Brain microvascular endothelial cell (primary cell): ENCODE data around the gene LAMTOR4.

Source experiments
- DNase-seq: peaks from one replicate; pipeline ENCODE4 v3.0.0-alpha.2; 2020
- H3K27ac ChIP-seq: fragments of 250-450 bp; sonication (Bioruptor Pico); 2 replicates; pipeline ENCODE4 v1.5.1; 2020; ENCODE audit warnings: mild to moderate bottlenecking, moderate library complexity
- H3K27me3 ChIP-seq: fragments of 250-450 bp; sonication (Bioruptor Pico); replicated peaks from 2 replicates; pipeline ENCODE4 v1.5.1; 2020; ENCODE audit warnings: mild to moderate bottlenecking
- H3K36me3 ChIP-seq: fragments of 250-450 bp; sonication (Bioruptor Pico); replicated peaks from 2 replicates; pipeline ENCODE4 v1.5.1; 2020; ENCODE audit warnings: mild to moderate bottlenecking
- H3K4me3 ChIP-seq: 2 replicates; pipeline ENCODE4 v1.5.1; 2011; ENCODE audit warnings: low read depth, mild to moderate bottlenecking, control low read depth, low read length, moderate library complexity
- in situ Hi-C: cut with HindIII; loops from 2 replicates; pipeline ENCODE4 v1.10.0; 2017; ENCODE audit warnings: low sequenced_read_pairs, low pct_ligation_motif_present
- TF ChIP-seq, protein P1 (sequence below): IDR thresholded peaks from 2 replicates; pipeline ENCODE4 v1.5.1; 2011; ENCODE audit warnings: low read depth, mild to moderate bottlenecking, moderate library complexity, low read length, control low read depth, inconsistent platforms; ENCODE audit errors: missing control alignments

Gene LAMTOR4

GRCh38 chr7:100171840-100172239 lies 23.1 kb downstream of the LAMTOR4 start:
- peaks cover 4% of the 10 kb centered on the region for H3K27me3 ChIP-seq
- no peak overlapping the region for H3K4me3 ChIP-seq
- DNase-seq = no peak
- H3K27ac ChIP-seq = no peak overlapping the region
- in situ Hi-C loops = no loop called here
- TF ChIP-seq, protein P1, sequence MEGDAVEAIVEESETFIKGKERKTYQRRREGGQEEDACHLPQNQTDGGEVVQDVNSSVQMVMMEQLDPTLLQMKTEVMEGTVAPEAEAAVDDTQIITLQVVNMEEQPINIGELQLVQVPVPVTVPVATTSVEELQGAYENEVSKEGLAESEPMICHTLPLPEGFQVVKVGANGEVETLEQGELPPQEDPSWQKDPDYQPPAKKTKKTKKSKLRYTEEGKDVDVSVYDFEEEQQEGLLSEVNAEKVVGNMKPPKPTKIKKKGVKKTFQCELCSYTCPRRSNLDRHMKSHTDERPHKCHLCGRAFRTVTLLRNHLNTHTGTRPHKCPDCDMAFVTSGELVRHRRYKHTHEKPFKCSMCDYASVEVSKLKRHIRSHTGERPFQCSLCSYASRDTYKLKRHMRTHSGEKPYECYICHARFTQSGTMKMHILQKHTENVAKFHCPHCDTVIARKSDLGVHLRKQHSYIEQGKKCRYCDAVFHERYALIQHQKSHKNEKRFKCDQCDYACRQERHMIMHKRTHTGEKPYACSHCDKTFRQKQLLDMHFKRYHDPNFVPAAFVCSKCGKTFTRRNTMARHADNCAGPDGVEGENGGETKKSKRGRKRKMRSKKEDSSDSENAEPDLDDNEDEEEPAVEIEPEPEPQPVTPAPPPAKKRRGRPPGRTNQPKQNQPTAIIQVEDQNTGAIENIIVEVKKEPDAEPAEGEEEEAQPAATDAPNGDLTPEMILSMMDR = no peak
- no peaks in the 10 kb centered on the region for H3K36me3 ChIP-seq

DNA sequence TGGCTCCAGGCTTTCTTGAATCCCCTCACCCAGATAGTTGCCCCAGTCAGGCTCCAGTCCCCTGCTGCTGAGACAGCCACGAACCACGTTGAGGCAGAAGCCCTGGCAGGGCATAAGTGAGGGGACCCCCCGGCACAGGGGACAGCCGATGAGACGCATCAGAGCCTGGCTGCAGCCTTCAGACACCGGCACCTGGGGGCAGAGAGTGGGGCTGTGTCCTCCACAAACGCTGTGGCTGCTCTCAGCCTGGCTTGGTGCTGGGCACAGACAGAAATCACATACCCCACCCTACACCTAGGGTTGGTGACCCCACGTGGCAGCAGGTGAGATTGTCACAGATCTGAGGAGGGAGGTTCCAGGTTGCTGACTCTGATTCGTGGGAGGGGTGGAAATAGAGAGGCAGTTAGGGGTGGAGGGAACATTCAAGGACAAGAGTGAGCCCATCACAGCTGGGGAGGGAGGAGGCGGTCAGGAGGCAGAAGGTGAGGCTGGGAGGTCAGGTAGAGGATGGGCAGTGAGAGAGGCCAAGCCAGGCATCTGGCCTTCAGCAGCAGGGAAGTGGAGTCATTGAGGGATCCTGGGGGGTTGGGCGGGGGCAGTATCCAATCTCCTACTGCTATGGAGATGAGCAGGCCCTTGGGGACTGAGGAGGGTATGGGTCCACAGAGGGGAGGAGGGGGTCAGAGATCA lies 25.2 kb downstream of the LAMTOR4 start:
- no peak overlapping the region for H3K27ac ChIP-seq
- in situ Hi-C loops = no loop called here
- no peak for DNase-seq
- no peak overlapping the region for H3K4me3 ChIP-seq
- H3K36me3 ChIP-seq = no peaks in the 10 kb centered on the region
- TF ChIP-seq, protein P1 = no peak
- no peaks in the 10 kb centered on the region for H3K27me3 ChIP-seq

GRCh38 chr7:100174582-100174981 lies 25.9 kb downstream of the LAMTOR4 start:
- Histone ChIP-seq H3K36me3 (no peaks in the 10 kb centered on the region), H3K27me3 (no peaks in the 10 kb centered on the region), H3K27ac (no peak overlapping the region), H3K4me3 (no peak overlapping the region)
- in situ Hi-C loops = no loop called here
- TF ChIP-seq, protein P1 = no peak
- DNase-seq = no peak

DNA sequence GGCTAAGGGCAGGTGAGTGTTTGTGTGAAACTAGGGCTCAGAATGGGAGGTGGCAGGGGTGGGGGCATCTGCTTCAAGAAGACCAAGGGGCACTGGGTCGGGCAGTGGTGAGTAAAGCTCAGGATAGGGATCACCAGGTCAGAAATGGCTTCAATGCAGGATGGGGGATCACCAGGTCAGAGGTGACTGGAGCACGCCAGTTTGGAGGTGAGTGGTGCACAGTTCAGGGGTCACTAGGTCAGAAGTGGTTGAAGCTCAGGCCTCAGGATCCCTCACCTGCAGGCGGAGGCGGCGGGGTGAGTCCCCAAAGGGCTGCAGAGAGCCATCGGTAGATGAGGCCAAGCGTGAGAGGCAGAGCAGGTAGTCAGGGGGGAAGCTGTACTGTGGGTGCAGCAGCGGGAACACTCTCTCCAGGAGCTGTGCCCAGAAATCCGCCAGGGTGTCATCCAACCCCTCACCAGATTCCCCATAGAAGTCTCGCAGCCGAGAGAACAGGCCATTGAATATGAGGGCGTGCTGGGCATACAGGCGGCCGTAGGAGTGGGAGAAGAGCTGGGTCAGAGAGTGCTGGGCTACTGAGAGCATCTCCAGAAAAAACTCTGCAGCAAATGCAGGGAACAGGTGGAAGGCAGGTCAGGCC lies 26.7 kb downstream of the LAMTOR4 start:
- no peak overlapping the region for H3K27ac ChIP-seq
- H3K4me3 ChIP-seq = no peak overlapping the region
- no peaks in the 10 kb centered on the region for H3K36me3 ChIP-seq
- no peaks in the 10 kb centered on the region for H3K27me3 ChIP-seq
- TF ChIP-seq, protein P1 = no peak
- no peak for DNase-seq
- in situ Hi-C loops = no loop called here

DNA sequence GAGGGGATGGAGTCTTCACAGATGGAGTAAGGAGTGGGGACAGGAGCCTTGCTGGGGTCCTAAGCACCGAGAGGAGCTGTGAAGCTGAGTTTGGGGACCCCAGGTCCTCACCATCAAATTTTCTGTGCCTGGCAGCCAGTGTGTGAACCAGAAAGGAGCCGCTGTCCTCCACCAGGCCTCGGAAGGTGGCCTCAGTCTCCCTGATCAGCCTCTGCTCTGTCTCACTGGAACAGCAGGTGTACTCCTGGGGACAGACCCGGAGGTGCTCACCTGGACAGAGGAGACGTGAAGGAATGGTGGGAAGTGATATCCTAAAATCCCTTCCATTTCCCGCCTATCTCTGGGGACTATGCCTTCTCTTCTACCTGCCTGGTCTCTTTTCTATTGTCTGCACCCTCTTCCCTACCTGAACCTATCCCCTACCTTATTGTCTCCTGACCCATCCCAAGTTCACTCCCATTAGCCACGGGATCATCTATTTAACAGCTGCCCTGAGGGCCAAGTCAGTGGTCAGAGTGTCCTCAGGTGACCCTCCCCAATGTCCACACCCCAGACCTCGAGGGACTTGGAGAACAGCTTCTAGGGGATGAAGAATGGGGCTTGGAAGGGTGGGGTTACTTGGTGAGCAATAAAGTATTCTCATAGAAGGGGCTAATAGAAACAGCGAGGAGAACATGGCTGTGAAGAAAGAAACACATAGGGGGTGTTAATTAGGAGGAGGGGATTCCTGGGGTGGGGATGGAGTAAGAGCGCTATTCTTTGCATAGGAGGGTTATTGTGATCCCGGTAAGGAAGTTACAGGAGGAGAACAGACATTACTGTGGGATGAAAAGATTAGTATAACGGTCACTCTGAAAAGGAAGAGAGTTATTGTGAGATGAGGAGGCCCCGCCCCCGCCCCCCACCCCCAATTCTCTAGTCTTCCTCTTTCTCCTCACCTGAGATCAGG lies 27.7 kb downstream of the LAMTOR4 start:
- in situ Hi-C loops = no loop called here
- peak overlapping the region; percentile 84 for H3K4me3 ChIP-seq
- no peak overlapping the region for H3K27ac ChIP-seq
- TF ChIP-seq, protein P1 = no peak
- no peaks in the 10 kb centered on the region for H3K27me3 ChIP-seq
- no peak for DNase-seq
- no peaks in the 10 kb centered on the region for H3K36me3 ChIP-seq
